ENCODE measurements around the gene FAM186B.

The FAM186B gene

DNA sequence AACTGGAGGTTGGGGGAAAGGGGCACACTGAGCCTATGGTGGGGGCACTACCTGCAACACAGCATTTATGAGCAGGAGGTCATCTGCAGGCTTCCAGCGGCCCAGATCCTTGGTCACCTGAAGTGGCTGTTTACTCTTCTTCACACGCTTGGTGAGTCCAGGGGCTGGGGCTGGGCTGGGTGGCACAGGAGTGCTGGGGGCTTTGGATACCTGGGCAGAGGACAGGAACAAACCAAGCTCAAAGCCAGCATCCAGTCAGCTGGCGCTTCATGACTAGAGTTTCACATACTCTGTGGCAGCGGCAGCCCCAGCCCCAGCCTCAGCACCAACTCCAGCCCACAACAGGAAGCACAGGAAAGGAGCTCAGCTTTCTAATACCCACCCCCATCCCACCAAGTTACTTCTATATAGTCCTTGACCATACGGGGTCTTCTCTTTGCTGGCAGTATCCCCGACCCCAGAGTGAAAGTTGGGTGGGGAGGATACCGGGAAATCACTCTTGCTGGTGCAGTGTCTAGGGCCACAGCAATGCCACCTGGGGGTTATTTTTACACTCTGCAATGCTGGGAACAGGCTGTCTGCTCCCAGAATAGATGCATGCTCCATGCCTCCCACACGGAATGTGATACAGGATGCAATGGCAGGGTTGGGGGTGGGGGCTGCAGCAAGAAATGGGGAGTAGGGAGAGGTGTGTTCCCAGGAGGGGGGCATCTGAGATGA, 40.6 kb downstream of the FAM186B start:
- DNase-seq (ENCODE audit: low read depth): no peak
- in situ Hi-C loops (cut with HindIII; ENCODE audit: low sequenced_read_pairs): no loop called here
- TF ChIP-seq, protein P1, sequence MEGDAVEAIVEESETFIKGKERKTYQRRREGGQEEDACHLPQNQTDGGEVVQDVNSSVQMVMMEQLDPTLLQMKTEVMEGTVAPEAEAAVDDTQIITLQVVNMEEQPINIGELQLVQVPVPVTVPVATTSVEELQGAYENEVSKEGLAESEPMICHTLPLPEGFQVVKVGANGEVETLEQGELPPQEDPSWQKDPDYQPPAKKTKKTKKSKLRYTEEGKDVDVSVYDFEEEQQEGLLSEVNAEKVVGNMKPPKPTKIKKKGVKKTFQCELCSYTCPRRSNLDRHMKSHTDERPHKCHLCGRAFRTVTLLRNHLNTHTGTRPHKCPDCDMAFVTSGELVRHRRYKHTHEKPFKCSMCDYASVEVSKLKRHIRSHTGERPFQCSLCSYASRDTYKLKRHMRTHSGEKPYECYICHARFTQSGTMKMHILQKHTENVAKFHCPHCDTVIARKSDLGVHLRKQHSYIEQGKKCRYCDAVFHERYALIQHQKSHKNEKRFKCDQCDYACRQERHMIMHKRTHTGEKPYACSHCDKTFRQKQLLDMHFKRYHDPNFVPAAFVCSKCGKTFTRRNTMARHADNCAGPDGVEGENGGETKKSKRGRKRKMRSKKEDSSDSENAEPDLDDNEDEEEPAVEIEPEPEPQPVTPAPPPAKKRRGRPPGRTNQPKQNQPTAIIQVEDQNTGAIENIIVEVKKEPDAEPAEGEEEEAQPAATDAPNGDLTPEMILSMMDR (IDR thresholded peaks at IDR 0.05; ENCODE audit: low read depth, low read length, missing control alignments): no peak

DNA sequence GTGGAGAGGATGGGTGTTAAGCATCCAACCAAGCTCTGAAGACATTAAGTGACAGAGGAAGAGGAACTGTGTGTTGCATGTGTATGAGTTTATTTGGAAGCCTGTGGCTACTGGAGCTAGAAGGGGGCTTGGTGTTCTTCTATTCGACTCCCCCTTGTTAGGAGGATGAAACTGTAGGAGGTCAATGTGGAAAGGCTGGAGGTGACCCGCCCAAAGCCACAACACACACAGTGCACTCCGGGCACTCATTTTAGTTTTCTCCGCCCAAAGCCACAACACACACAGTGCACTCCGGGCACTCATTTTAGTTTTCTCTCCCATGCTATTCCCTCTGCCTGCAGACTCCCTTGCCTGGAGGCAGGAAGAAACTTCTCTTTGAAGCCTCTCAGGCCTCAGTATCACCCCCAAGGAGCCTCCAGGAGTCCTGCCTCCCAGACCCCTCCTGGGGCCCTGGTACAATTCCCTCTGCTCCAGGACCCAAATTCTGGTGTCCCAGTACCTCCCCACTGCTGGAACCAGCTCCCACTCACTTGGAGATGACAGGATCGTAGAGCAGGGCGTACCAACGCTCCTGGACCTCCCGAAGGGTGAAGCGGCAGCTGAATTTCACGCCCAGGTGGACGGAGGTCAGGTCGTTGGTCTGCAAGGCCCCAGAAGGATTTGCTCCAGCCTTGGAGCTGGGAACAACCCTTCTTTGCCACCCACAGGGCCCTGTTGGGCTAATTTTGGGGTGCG, 41.3 kb downstream of the FAM186B start:
- in situ Hi-C loops (cut with HindIII; ENCODE audit: low sequenced_read_pairs): no loop called here
- no peak for DNase-seq (ENCODE audit: low read depth)
- no peak overlapping the region for H3K4me3 ChIP-seq (ENCODE audit: low read depth, low read length)
- TF ChIP-seq, protein P1 (IDR thresholded peaks at IDR 0.05; ENCODE audit: low read depth, low read length, missing control alignments): no peak

More for the DNA sequence above, 40.6 kb downstream of the FAM186B start:
- no peak overlapping the region for H3K4me3 ChIP-seq (ENCODE audit: low read depth, low read length)

DNA sequence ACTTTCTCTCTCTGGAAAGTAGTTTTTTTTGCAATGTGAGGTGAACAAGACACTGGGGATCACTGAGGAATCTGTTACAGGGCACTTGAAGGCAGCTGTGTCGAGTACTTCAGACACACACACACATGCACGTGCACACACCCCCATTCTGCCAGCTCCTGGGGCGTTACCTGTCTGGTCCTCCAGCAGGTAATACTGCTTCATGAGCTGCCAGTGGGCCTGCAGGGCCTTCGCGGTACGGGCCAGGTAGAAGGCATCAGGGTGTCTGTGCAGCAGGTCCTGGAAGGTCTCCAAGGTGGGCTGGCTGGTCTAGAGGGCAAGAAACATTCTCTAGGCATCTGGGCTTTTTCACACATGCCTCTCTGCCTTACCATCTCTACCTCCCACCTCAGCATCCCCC, 42.6 kb downstream of the FAM186B start:
- H3K4me3 ChIP-seq (ENCODE audit: low read depth, low read length): no peak overlapping the region
- in situ Hi-C loops (cut with HindIII; ENCODE audit: low sequenced_read_pairs): no loop called here
- TF ChIP-seq, protein P1 (IDR thresholded peaks at IDR 0.05; ENCODE audit: low read depth, low read length, missing control alignments): no peak
- no peak for DNase-seq (ENCODE audit: low read depth)

DNA sequence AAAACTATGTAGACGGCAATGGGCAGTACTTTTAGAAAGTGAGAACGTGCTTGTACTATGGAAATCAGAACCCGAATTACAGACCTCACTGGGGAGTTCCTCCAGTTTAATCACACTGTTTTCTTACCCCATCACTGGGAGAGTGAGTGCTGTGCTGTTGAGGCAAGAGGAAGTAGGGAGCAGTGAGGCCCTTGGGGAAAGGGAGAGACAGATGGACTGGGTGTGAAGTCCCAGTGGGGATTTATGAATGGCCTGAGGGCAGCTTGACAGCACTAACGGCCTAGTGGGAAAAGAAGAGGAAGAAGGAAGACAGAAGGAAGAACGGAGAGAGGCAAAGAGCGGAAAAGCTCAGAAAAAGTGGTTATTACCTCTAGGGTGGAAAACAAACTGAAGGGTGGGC, 43.2 kb downstream of the FAM186B start:
- no peak for DNase-seq (ENCODE audit: low read depth)
- in situ Hi-C loops (cut with HindIII; ENCODE audit: low sequenced_read_pairs): no loop called here
- TF ChIP-seq, protein P1 (IDR thresholded peaks at IDR 0.05; ENCODE audit: low read depth, low read length, missing control alignments): no peak
- H3K4me3 ChIP-seq (ENCODE audit: low read depth, low read length): no peak overlapping the region

DNA sequence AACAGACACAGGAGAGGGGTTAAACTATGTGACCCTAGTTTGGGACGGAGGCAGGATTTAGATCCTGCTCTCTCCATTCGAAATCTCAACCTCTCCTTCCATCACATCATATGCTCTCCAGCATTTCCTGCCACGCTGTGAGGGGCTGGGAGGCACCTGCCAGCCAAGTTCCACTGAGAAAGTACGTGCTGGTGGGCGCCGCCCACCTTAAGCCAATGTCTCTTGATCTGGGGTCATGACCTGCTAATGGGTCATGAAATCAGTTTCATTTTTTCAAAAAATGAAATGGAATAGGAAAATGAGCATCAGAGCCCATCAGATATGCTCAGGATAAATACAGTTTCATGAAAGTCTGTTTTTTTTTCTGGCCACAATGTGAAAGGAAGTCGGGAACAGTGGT, 44.7 kb downstream of the FAM186B start:
- TF ChIP-seq, protein P1 (IDR thresholded peaks at IDR 0.05; ENCODE audit: low read depth, low read length, missing control alignments): no peak
- in situ Hi-C loops (cut with HindIII; ENCODE audit: low sequenced_read_pairs): no loop called here
- H3K4me3 ChIP-seq (ENCODE audit: low read depth, low read length): no peak overlapping the region
- DNase-seq (ENCODE audit: low read depth): no peak

DNA sequence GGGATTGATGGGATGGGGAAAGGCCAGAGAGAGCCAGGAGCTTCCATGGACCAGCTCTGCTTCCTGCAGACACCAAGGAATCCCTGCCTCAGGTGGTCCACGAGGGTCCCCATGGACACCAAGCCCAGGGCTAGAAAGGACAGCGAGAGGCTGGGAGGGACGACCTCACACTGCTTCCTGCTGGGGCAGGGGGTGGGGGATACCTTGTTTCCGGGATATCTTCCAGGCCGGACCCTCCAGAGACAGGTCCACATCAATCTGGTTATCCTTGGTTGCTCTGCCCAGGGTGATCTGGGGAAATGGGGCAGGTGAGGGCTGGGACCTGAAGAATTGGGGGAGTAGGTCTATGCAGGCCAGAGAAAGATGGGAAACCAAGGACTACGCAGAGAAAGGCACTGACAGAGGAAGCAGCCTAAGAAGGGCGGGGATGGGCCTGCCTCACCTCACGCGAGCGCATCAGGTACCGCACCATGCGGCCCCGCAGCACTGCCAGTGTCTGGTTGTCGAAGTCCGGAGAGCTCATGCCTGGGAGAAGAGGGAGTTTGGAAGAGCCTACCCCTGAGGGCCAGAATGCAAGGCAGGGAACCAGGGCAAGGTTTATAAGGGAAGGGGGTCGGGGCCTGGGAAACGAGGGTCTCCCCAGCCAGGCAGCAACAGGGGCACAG, 46.3 kb downstream of the FAM186B start:
- in situ Hi-C loops (cut with HindIII; ENCODE audit: low sequenced_read_pairs): no loop called here

More for the DNA sequence above, 46.3 kb downstream of the FAM186B start:
- no peak overlapping the region for H3K4me3 ChIP-seq (ENCODE audit: low read depth, low read length)
- TF ChIP-seq, protein P1 (IDR thresholded peaks at IDR 0.05; ENCODE audit: low read depth, low read length, missing control alignments): no peak
- no peak for DNase-seq (ENCODE audit: low read depth)
